HG03039 (cell line): ENCODE measurements around the gene PIP5K1B.

ENCODE experiments used
- ATAC-seq: cut with Tn5 transposase; IDR thresholded peaks from one replicate; pipeline ENCODE4 v1.9.1; 2021; ENCODE audit warnings: mild to moderate bottlenecking, moderate library complexity; ENCODE audit not compliant: unreplicated experiment

PIP5K1B gene

DNA sequence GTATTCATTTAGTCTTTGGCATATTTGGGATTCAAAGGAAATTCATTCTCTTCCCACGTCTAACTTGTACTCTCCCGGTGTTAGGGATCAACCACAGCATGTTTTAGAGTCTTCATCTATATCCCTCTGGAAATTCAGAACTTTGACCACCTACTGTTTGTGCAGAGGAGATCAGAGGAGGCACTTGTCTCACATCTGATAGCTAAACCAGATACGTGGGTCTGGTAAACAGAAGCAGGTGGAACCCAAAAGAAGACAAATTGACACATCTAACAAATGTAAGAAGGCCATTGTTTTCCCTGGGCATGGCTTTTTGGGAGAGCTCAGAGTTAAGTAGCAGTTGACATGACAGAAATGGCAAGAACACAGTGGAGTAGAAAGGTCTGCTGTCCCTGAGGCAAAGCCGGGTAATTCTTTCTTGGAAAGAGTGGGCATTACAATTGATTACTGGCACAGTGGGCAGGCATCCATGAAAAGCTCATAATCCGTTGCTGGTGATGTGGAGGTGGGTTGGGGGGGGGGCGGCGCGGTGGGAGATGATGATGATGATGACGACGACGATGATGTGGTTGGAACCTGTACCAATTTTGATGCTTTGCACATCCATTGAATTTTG lies 27.5 kb downstream of the PIP5K1B start:
- ATAC-seq = no peak

- no peak for ATAC-seq
These were observed 28.0 kb downstream of the PIP5K1B start for GRCh38 chr9:68733021-68733405.

DNA sequence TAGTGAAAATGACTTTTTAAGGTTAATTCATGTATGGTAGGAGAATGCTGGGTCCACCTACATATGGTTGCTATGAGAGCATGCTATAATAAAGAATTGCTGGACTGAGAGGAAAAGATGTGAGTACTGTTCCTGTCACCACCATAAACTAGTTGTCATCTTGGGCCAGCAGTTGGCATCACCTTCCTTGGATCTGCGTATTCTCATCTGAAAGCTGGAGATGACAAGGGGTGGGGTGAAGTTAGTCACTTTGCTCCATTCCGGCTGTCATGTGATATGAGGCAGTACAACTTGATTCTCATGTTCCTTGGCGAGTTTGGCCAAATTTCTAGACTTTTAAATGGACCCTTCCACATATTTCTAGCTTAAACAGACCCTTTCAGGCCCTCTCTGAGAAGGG lies 33.3 kb downstream of the PIP5K1B start:
- ATAC-seq = no peak

- no peak for ATAC-seq
These were observed 34.7 kb downstream of the PIP5K1B start for GRCh38 chr9:68739621-68740174.

- no peak for ATAC-seq
These were observed 35.5 kb downstream of the PIP5K1B start for GRCh38 chr9:68740561-68740960.

- no peak for ATAC-seq
These were observed 36.2 kb downstream of the PIP5K1B start for GRCh38 chr9:68741234-68741633.

DNA sequence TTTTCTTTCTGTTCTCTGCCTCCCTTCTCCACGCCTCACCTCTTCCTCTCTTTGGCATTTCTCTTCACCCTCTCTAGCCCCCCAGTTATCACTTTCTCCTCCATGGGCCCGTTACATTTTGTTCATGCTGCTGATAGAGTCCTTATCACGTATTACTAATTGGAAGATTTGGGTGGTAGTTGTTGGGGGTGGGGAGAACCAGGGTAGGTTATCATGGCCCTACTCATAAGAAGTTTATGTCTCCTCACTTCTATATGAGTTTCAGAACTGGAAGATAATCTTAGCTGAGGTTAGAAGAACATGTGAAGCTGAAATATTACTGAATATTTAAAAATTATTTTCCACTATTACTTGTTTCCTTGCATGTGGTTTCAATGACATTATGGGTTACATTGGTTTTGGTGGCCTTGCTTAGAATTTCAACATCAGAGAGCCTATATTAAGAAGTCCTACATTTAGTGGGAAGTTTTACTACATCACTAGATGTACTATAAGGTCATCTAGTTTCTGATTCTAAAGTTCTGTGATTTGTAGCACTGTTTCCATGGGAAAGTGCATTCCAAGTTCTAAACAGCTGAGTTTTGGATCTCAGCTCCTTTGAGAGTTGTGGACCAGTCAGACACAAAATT lies 36.8 kb downstream of the PIP5K1B start:
- no peak for ATAC-seq

- ATAC-seq = no peak
These were observed 37.3 kb downstream of the PIP5K1B start for GRCh38 chr9:68742333-68742730.

- no peak for ATAC-seq
These were observed 39.4 kb downstream of the PIP5K1B start for GRCh38 chr9:68744426-68744825.

DNA sequence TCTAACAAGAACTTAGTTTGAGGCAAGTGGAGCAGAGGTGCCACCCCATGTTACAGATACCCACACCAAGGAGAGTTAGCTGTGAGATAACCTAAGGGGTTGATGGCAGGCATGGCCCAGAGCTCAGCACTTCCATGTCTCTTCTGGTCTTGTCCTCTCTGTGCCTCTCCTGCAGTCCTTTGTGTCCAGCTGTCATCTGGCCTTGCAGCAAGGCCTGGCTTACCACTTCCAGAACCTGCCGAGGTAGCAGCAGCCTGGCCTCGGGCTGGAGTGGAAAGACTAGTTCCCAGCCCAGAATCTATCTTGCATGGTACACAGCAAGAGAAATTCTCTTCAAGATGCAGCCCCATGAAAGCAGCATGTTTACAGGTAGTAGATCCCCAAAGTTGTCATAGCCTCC lies 41.5 kb downstream of the PIP5K1B start:
- no peak for ATAC-seq

- no peak for ATAC-seq
These were observed 42.0 kb downstream of the PIP5K1B start for GRCh38 chr9:68747043-68747533.

GRCh38 chr9:68749135-68749534 lies 44.1 kb downstream of the PIP5K1B start:
- no peak for ATAC-seq

DNA sequence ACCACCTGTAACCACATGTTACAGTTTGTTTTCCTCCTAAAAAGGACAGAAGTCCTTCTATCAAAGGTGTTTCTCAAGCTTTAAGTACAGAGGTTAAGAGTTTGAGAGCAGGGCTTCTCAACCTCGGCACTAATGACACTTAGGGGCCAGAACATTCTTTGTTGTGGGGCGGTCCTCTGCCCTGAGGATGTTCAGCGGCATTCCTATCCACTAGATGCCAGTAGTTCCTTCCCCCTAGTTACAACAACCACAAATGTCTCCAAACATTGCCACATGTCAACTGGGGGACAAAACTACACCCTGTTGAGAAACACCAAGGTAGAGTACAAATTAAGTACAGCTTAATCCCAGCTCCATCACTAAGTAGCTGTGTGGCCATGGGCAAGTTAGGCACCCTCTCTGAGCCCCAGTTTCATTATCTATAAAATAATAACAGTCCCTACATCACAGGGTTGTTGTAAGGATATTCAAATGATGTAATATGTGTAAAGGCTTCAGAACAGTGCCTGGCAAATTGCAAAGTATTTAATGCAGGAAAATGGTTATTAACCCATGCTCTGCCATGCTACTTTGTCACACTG lies 44.6 kb downstream of the PIP5K1B start:
- ATAC-seq = no peak

GRCh38 chr9:68750255-68750654 lies 45.2 kb downstream of the PIP5K1B start:
- ATAC-seq = no peak

GRCh38 chr9:68750786-68751185 lies 45.7 kb downstream of the PIP5K1B start:
- ATAC-seq = no peak

GRCh38 chr9:68751556-68751955 lies 46.5 kb downstream of the PIP5K1B start:
- no peak for ATAC-seq

DNA sequence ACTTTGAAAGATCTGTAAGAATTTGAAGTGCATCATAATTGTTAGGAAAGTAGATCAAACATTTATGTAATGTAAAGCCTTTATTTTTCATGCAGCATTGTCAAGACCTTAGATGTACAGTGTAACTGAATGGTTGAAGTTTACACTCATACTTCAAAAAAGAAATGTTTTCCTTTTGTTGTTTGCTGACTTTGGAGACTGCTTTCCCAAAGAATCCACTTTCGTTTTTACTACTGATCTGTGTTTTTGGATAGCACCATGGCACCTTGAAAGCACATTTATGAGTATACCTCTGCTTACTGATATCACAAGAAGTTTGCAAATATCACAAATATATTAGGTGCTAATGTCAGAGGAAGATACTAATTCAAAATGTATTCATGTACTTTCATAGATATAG lies 50.0 kb downstream of the PIP5K1B start:
- no peak for ATAC-seq

DNA sequence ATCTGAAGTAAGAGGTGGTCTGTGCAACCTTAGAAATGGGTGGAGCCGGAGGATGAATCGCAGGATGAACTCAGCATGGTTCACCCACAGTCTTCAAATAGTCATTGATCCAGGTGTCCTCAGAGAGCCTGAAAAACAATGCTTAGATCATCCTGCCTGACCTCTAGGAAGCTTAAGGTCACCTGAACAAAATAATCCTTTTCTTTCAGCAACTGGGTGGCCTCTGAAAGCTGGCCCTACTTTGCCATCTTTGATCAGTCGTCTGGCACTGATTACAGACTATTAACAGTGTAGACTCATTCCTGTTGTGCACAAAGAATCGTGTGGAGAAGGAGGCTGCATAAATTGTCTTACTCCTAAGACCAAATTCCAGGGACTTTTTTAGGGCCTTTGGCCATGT lies 50.7 kb downstream of the PIP5K1B start:
- ATAC-seq = no peak

DNA sequence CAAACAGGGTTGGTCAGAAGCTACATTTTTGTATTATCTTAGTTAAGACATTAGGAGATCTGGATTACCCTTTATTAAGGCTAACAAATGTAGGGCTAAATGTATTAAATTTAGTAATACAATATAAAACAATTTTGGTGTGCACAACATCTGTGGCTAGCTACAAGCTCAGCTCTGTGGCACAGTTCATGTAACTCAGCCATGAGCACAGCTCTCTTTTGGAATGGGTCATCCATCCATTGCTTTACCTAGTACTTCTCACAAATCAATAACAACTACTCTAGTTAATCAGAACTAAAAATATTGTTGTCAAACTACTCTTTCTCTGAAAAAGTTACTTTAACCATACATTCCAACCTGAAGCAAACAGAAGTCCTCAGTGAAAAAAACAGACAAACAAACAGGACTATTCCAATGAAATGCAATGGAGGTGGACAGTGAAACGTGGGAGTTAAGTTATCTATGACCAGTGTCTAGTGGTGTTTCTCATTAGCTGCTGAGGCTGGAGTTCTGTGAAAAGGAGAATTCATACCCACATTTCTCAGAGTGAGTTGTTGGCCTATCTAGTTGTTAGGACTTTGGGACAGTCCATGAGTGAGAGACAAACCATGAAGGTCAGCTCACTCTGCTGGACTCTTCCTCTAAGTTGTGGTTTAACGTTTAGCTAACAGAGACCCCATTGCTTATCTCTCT lies 55.1 kb downstream of the PIP5K1B start:
- ATAC-seq = no peak

DNA sequence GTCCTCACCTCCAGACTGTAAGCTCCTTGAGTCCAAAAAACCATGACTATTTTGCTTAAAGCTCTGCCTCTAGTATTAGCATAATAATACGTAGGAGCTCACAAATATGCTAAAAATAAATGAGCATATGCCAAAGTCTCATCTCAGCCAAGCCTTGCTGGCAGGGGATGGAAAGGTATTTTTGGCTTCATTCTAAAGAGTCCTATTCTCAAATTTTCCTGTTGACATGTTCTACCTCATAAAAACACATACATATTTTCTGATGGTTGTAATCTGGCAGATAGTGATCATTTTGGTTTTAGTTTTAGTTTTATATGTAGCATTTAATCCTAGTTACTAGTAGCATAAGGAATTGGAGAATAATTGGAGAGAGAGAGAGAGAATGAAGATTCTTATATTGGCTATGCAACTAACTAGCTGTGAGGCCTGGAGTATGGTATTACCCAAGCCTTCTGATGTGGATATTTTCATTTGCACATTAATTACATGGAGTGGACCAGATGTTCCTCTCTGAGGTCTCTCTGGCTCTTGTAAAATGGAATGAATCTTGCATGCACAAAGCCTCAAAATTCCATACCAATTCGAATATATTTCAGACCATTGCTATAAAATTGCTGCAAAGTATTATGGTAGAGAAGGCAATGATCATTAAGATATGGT lies 55.8 kb downstream of the PIP5K1B start:
- ATAC-seq = no peak

DNA sequence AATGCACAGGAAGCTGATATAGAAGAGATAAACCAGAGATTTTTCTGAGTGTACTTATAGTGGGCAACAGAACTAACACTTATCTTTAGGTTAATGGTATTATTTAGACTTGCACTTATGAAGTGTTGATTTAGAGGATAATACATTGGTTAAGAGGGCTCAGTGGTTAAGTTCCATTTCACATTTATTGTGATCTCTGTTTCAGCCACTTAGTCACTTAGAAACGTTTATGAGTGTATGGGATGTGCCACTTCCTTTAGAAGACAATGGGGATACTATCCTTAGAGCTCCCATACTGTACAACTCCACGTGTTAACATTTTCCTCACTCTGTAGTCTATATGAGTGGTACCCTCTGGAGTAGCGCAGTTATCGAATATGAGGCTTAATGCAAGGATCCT lies 57.5 kb downstream of the PIP5K1B start:
- ATAC-seq = no peak
